ENCODE data around the gene KLHL35.
"Not testable (repeated sequence)": the region's sequence is repeated elsewhere in the genome, so short reads cannot be mapped to it uniquely, and the experiment has no call there.

DNA sequence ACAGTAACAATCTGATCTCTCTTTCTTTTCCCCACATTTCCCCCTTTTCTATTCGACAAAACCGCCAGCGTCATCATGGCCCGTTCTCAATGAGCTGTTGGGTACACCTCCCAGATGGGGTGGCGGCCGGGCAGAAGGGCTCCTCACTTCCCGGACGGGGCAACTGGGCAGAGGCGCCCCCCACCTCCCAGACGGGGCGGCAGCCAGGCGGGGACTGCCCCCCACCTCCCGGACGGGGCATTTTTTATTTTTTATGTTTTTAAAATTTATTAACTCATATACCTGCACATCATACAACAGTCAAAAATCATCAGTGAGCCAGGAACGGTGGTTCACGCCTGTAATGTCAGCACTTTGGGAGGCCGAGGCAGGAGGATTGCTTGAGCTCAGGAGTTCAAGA is 54.2 kb downstream of the KLHL35 start:
- not testable (repeated sequence) for TF ChIP-seq POLR2AphosphoS5 (IDR thresholded peaks at IDR 0.05; ENCODE audit: low read depth); EZH2 (IDR thresholded peaks at IDR 0.05; ENCODE audit: low read depth, unreplicated experiment); CREB1 (CRISPR knock-in tag; IDR thresholded peaks at IDR 0.05; ENCODE audit: low read depth)
- TF ChIP-seq, protein P1, sequence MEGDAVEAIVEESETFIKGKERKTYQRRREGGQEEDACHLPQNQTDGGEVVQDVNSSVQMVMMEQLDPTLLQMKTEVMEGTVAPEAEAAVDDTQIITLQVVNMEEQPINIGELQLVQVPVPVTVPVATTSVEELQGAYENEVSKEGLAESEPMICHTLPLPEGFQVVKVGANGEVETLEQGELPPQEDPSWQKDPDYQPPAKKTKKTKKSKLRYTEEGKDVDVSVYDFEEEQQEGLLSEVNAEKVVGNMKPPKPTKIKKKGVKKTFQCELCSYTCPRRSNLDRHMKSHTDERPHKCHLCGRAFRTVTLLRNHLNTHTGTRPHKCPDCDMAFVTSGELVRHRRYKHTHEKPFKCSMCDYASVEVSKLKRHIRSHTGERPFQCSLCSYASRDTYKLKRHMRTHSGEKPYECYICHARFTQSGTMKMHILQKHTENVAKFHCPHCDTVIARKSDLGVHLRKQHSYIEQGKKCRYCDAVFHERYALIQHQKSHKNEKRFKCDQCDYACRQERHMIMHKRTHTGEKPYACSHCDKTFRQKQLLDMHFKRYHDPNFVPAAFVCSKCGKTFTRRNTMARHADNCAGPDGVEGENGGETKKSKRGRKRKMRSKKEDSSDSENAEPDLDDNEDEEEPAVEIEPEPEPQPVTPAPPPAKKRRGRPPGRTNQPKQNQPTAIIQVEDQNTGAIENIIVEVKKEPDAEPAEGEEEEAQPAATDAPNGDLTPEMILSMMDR (conservative IDR thresholded peaks at IDR 0.05; ENCODE audit: low read depth in 2 of 2), result not testable (repeated sequence)

Measured in GM23338 (cell line).